ENCODE data around the gene GSTM2. TPM values are rescaled to one million over a fixed set of nuclear protein-coding genes. Genes with fewer than 3 reads are reported as not detected.

Gene GSTM2
- polyA plus RNA-seq, 10 donors: 118 to 193 (median 154) TPM

DNA sequence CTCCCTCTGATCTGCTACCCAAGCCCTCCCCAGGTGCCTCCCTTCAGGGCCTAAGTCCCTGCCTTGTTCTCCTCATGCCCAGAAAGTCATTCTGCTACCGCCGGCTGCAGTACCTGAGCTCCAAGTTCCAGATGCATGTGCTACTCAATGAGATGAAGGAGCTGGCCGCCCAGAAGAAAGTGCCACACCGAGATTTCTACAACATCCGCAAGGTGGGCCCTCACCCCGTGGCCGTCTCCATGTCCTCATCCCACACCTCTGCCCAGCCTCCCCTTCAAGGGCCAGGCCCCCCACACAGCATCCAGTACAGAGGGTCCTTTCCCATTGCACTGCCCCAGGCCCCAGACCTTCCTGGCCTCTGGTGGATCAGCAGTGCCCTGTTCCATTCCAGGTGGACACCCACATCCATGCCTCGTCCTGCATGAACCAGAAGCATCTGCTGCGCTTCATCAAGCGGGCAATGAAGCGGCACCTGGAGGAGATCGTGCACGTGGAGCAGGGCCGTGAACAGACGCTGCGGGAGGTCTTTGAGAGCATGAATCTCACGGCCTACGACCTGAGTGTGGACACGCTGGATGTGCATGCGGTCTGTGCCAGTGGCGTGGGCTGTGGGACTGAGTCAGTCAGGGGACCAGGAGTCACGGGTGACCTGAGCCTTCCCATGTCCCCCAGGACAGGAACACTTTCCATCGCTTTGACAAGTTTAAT is 40.0 kb upstream of the GSTM2 start:
- no peak for DNase-seq

DNA sequence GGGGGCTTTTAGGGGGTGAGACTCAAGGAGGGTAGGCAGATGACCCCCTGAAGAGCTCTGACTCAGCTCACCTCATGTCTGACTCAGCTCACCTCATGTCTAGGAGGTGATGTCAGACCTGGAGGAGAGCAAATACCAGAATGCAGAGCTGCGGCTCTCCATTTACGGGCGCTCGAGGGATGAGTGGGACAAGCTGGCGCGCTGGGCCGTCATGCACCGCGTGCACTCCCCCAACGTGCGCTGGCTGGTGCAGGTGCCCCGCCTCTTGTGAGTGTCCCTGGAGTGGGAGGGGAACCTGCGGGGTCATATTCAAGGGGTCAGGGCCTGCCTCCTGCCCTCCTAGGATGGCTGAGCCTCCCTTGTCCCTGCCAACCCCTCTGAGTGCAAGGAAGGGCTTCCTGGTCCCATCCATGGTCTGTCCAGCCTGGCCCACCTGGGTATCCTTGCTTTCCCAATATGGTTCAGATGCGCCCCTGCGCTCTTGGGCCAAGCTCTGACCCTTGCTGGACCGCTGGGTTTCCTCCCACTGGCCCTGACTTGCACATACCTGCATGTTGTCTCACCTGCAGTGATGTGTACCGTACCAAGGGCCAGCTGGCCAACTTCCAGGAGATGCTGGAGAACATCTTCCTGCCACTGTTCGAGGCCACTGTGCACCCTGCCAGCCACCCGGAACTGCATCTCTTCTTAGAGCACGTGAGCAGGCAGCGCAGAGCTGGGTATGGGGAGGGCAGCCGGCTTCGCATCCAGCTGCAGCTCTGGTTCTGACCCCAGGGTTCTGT is 39.1 kb upstream of the GSTM2 start:
- DNase-seq: peak in 1 of 3 donors; percentile 1

- DNase-seq: peak in 1 of 3 donors; percentile 2
These were observed 38.4 kb upstream of the GSTM2 start for GRCh38 chr1:109629372-109630030.

DNA sequence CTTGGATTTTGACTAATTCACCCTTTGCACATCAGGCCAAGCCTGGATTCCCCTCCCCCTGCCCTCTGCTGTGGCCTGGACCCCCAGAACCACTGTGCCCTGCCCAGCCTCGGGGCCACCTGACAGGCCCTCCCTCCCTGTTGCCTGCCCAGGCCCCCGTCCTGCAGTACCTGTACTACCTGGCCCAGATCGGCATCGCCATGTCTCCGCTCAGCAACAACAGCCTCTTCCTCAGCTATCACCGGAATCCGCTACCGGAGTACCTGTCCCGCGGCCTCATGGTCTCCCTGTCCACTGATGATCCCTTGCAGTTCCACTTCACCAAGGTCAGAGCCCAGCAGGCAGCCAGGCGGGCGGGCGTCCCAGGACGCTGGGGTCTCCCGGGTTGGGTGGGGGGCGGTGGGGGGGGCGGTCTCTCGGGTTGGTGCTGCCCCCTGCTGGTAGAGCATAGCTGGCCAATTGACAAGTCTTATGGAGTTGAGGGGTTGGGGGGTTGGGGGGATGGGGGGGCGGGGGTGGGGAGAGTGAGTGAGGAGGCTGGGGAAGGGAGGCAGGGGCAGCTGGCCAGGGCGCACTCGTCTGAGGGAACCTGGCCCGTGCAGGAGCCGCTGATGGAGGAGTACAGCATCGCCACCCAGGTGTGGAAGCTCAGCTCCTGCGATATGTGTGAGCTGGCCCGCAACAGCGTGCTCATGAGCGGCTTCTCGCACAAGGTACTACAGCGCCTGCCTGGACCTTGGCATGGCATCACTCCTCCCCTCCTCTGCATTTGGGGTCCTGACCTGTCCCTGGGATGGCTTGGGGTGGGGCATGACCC is 37.6 kb upstream of the GSTM2 start:
- DNase-seq: peak in 1 of 3 donors; percentile 5

DNA sequence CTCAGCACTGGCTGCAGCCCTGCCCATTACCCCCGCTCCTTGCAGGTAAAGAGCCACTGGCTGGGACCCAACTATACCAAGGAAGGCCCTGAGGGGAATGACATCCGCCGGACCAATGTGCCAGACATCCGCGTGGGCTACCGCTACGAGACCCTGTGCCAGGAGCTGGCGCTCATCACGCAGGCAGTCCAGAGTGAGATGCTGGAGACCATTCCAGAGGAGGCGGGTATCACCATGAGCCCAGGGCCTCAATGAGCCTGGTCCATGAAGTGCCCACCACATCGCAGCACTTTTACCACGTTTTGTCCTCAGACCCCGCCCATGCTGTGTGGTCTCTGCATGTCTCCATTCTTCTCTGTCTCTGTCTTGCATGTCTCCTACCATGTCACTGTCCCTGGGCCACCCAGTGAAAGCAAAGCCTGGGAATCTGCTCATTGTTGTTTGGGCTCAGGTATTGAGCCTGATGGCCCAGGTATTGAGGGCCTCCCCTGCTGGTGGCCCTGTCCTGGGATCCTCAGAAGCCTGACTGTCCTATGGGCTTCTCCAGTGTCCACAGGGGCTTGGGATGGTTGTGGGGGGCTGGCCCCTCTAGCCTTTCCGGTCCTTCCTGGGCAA is 36.9 kb upstream of the GSTM2 start:
- DNase-seq: no peak

DNA sequence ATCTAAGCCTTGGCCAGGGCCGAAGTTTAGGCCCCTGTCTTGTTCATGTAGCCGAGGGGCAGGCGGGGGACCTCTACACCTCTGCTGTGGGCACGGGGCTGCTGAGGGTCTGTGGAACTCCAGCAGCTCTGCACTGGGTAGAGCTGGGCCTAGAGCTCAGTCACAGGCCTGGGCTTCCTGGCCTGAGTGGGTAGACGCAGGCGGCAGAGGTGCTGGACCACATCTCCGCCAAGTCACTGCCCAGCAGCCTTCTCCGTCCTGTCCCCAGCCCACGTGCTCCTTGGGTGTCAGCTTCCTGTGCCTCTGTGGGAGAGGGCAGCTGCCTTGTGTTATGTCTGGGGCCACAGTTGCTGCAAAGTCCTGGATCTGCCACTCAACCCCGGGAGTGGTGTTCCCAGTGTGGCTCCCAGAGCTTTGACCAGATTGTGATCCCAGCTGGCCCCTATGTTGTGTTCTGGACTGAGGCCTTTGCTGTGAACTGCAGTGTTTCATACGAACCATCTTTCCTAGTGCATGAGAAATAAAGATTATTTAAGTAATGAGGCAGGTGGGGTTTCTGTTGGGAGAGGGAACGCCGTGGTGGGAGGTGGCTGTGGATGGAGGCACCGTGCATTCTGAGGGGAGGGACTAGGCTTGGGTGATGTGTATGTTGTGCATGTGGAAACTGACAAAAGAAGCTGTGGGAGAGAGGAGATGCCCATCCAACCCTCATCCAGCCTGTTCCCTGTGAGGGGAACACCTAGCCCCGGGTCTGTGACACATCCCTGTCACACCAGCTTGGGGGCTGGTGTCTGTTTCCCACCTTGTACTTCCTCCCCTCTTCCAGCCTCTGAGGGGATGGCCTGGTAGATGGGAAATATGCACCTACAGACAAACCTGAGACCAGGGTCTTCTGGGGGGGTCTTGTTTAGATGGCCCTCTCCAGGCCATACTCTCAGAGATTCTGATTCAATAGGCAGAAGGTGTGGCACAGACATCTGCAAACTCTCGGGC is 36.0 kb upstream of the GSTM2 start:
- DNase-seq: peak in 1 of 3 donors; percentile 43

DNA sequence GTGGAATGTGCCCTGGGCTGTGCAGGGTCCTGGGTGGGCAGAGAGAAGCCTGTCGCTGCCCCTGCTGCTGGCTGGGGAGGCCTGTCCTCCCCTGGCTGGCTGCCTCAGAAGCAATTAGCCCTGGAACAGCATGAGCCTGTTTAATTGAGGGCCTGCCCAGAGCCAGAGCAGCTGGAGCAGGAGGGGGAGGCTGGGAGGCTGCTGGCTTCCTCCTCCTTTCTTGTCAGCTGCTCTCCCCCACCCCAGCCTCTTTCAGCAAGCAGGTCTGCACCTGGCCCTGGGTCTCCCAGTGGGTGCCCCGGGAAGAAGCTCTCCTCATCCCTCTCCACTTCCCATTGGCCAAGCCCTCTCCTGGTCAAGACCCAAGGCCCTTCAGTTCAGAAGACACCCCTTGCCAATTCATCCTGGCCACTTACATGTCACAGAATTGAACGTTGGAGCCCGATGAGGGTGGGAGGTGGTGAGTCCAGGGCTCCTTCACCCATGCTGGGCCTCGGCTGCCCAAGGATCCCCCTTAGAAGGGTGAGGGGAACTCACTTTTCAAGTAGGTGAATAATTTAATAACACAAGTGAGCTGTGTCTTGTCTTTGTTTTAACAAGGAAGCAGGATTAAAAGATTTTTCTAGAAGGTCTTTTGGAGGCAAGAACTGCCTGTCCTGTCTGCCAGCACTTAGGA is 35.0 kb upstream of the GSTM2 start:
- DNase-seq: peak; percentile 67 to 88 (median 71)

- DNase-seq: peak in 1 of 3 donors; percentile 1
These were observed 33.6 kb upstream of the GSTM2 start for GRCh38 chr1:109634292-109634691.

DNA sequence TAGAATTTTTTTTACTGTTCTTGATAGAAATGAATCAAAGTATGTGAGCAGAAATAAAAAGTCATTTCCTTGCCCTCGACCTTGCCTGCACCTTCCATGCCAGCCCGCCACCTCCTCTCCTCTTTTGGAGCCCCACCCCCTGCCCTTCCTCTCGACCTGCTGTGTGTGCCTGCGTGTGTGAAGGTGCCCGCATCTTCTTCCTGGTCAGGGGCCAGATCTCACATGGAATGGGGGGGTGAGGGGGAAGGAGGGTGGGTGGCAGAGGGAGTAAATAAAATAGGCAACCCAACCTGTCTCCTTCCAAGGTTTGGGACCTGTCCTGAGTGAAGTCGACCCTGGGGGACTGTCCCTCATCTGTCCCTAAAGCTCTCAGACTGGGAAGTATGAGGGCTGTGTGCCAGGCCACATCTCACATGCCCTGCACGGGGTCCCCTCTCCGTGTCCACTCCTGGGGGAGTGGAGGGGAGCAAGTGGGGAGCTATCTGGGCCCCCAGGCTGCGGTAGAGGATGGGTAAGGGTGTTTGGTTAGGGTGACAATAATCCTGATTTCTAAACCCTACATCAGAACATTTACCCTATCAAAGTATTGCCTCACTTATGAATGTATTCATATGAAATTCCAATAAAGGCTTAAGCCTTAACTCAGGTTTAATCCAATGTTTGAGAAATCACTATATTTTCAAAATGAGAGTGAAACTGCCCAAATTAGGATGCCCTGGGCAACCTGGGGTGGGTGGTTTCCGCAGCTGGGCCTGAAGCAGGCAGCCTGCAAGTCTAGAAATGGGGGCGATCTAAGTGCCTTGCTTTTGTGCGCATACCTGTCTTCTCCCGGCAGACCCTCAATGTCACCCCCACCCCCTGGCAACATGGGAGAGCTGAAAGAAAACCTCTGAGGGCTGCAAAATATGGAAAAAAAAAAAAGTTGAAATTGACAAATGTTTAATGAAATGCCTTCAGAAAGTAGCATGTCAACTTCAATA is 32.8 kb upstream of the GSTM2 start:
- DNase-seq: peak in 1 of 3 donors; percentile 0

DNA sequence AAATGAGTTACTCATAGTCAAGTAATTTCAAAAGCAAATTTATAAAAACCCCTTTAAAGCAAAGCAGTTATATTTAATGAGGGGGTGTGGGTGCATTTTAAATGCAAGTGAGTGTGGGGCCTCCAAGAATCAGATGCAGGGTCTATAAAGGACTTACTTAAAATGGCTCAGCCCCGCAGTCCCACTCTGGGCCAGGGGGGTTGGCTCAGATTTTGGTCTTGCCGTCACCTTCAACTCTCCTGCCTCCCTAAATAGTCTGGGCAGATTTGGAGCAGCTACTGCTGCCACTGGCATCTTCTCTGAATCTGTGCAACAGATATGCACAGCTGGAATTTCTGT is 32.0 kb upstream of the GSTM2 start:
- DNase-seq: no peak

DNA sequence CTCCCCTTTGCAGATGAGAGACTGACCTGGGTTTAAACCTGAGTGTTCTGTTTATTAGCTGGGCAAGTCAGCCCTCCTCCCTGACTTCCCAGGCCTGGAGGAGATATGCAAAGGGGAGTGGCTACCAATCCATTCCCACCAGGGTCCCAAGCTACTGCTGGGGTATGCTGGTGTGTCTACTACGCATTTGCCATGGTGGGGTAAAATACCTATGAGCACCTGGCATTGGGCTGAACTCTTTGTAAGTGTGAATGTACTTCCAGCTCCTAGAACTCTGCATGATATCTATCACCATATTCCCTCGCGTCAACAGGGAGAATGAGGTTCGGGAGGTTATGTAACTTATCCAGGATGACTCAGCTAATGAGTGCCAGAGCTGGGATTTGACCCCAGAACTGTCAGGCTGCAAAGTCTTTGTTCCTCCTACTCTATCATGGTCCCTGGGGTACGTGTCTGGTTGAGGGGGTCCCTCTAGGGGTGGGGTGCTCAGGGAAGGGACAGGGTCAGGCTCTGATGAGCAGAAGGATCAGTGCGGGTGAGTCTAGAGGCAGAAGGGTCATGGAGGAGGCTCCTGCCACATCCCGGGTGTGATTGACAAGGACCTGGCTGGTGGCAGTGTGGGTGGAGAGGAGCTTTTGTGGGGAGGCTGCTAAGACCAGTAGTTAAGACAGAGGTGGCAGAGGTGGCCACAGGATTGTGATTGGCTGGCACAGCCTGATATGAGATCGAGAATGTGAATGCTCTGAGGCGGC is 31.5 kb upstream of the GSTM2 start:
- peak in 1 of 3 donors; percentile 22 for DNase-seq

GRCh38 chr1:109637446-109637845 is 30.4 kb upstream of the GSTM2 start:
- peak in 1 of 3 donors; percentile 0 for DNase-seq

DNA sequence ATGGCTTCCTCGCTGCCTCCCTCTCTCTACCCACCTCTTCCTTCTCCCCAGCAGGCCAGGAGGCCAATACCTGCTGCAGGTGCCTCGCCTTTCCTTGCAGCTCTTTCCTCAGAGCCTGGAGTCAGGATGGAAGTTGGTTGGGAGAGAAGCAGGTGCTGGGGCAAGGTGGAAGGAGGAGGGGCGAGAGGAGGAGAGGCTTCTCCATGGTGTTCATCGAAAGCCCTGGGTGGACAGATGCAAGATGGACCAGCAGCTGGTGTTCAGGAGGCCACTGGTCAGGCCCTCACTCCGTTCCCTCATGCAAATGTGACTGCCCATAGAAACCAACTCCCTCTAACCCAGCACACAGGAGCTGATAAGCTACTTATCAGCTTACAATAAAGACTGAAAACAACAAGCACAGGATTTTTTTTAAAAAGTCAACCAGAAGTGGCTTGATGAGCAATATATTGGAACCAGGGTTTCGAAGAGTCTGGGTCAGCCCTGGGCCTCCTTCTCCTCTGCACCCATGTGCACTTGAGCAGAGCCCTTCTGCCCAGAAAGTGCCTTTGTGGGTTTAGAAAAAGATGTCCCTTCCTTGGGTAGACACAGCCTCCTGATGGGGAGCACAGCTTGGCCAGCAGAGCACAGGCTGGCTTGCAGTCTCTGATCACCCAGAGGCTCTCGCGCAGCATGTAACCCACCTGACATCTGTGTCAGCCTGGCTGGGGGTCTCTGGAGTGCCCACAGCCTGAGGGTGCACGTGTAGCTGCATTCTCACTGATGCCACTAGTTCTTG is 28.6 kb upstream of the GSTM2 start:
- DNase-seq: peak in 1 of 3 donors; percentile 1

- no peak for DNase-seq
These were observed 28.0 kb upstream of the GSTM2 start for GRCh38 chr1:109639841-109640184.

- peak in 1 of 3 donors; percentile 72 for DNase-seq
These were observed 27.5 kb upstream of the GSTM2 start for GRCh38 chr1:109640285-109640865.

GRCh38 chr1:109641078-109641740 is 26.6 kb upstream of the GSTM2 start:
- DNase-seq: peak in 1 of 3 donors; percentile 0

Measured in muscle of back (tissue), 11 donors.